GM12878 (cell line): ENCODE data around the gene SMPD3. TPM values are rescaled to one million over a fixed set of nuclear protein-coding genes. Genes with fewer than 3 reads are reported as not detected.

Experiments
- NR2F1 ChIP-seq: fragments of 450-650 bp; conservative IDR thresholded peaks from 2 replicates; pipeline ENCODE4 v1.6.1; 2017; ENCODE audit warnings: mild to moderate bottlenecking
- TCF12 ChIP-seq: IDR thresholded peaks from 2 replicates; pipeline ENCODE4 v1.6.1; 2011; ENCODE audit warnings: low read depth, mild to moderate bottlenecking, low read length
- YBX1 ChIP-seq: fragments of 450-650 bp; IDR thresholded peaks from 2 replicates; pipeline ENCODE4 v1.6.1; 2016; ENCODE audit warnings: antibody characterized with exemption
- polyA plus RNA-seq, 11 experiments: library from polyadenylated mRNA; depleted of rRNA in 4 of 11; unstranded in 6 of 11; stranded (reverse) in 5 of 11; fragments of >200 nt; fragmentation: Nextera tagmentation in 4 of 11; fragmentation: Illumina TruSeq in 1 of 11; extraction: Ambion mirVana in 4 of 11; extraction: Trizol in 1 of 11; gene quantifications; 1 replicate in 1 of 11; 2 replicates in 10 of 11; pipeline versions ENCODE4 v1.2.1 to v1.2.3, GENCODE V29; 2011 to 2016; ENCODE audit warnings: inconsistent platforms in 2 of 11, missing spikeins in 2 of 11, low read depth in 1 of 11
- total RNA-seq, 4 experiments: library from RNA; depleted of rRNA in 3 of 4; stranded (reverse); fragments of >200 nt in 3 of 4; fragmentation: Illumina TruSeq in 1 of 4; extraction: Trizol in 1 of 4; gene quantifications; 2 replicates each; pipeline versions ENCODE4 v1.2.1 to v1.2.3, GENCODE V29; 2013 to 2021
- TF ChIP-seq, protein P1 (sequence below): IDR thresholded peaks from 2 replicates; pipeline ENCODE4 v1.6.1; 2012; ENCODE audit warnings: mild to moderate bottlenecking, low read depth, low read length
- TF ChIP-seq, protein P2 (sequence below): fragments of 450-650 bp; IDR thresholded peaks from 2 replicates; pipeline ENCODE4 v1.6.1; 2018; ENCODE audit warnings: mild to moderate bottlenecking, low read depth, moderate library complexity; ENCODE audit not compliant: partially characterized antibody

Gene SMPD3
- total and polyA plus RNA-seq, 10 of the 15 experiments (the other 5 are each of a cell fraction or from before 2014, with no cell fraction given), result 0.04 to 2.0 (median 1.2) TPM

DNA sequence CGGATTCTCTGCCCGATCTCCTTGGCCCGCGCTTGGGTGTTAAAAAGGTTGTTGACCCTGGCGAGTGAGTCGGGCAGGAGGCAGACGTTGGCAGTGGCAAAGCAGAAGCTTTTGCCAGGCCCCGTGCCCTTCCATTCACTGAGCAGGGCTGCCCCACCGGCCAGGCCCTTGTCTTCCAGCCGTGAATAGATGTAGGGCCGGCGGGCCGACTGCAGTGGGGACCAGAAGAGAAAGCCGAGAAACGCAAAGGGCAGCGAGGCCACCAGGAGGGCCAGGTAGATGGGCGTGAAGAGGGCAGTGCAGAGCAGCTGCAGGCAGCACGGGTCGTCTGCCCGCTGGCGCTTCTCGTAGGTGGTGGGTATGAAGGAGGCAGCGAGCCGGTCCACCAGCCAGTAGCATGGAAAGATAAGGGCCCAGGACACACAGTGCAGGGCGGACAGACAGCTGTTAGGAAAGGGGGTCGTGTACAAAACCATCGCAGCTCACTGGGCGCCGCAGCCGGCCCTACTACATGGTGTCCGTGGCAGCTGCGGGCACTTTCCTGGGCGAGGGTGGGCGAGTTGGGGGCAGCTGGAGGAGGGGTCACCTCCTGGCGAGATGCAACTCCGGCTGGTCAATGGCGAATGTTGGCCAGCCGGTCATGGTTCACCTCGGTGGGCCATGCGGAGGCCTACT lies 76.5 kb downstream of the SMPD3 start (continued):
- TF ChIP-seq, protein P1, sequence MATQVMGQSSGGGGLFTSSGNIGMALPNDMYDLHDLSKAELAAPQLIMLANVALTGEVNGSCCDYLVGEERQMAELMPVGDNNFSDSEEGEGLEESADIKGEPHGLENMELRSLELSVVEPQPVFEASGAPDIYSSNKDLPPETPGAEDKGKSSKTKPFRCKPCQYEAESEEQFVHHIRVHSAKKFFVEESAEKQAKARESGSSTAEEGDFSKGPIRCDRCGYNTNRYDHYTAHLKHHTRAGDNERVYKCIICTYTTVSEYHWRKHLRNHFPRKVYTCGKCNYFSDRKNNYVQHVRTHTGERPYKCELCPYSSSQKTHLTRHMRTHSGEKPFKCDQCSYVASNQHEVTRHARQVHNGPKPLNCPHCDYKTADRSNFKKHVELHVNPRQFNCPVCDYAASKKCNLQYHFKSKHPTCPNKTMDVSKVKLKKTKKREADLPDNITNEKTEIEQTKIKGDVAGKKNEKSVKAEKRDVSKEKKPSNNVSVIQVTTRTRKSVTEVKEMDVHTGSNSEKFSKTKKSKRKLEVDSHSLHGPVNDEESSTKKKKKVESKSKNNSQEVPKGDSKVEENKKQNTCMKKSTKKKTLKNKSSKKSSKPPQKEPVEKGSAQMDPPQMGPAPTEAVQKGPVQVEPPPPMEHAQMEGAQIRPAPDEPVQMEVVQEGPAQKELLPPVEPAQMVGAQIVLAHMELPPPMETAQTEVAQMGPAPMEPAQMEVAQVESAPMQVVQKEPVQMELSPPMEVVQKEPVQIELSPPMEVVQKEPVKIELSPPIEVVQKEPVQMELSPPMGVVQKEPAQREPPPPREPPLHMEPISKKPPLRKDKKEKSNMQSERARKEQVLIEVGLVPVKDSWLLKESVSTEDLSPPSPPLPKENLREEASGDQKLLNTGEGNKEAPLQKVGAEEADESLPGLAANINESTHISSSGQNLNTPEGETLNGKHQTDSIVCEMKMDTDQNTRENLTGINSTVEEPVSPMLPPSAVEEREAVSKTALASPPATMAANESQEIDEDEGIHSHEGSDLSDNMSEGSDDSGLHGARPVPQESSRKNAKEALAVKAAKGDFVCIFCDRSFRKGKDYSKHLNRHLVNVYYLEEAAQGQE, result no peak
- no peak for TF ChIP-seq NR2F1
- no peak for TF ChIP-seq TCF12
- TF ChIP-seq YBX1, result no peak
- TF ChIP-seq, protein P2, sequence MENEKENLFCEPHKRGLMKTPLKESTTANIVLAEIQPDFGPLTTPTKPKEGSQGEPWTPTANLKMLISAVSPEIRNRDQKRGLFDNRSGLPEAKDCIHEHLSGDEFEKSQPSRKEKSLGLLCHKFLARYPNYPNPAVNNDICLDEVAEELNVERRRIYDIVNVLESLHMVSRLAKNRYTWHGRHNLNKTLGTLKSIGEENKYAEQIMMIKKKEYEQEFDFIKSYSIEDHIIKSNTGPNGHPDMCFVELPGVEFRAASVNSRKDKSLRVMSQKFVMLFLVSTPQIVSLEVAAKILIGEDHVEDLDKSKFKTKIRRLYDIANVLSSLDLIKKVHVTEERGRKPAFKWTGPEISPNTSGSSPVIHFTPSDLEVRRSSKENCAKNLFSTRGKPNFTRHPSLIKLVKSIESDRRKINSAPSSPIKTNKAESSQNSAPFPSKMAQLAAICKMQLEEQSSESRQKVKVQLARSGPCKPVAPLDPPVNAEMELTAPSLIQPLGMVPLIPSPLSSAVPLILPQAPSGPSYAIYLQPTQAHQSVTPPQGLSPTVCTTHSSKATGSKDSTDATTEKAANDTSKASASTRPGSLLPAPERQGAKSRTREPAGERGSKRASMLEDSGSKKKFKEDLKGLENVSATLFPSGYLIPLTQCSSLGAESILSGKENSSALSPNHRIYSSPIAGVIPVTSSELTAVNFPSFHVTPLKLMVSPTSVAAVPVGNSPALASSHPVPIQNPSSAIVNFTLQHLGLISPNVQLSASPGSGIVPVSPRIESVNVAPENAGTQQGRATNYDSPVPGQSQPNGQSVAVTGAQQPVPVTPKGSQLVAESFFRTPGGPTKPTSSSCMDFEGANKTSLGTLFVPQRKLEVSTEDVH, result no peak
